Memory B cell (primary cell): Measurements from ENCODE around the gene CEP350.

Source experiments
- ATAC-seq: fragments of 150-1000 bp; cut with Tn5 transposase; 2 replicates; pipeline ENCODE4 v1.10.0; 2021; ENCODE audit warnings: low read depth, mild to moderate bottlenecking, moderate library complexity
- DNase-seq, 2 donors: peaks; one replicate each; pipeline ENCODE4 v3.0.0; 2022; ENCODE audit warnings: low spot score in 2 of 2
- H3K27ac Mint-ChIP-seq: one replicate; pipeline ENCODE4 v1.8.0; 2022; ENCODE audit warnings: mild to moderate bottlenecking, moderate library complexity, mixed read lengths
- H3K27me3 Mint-ChIP-seq: one replicate; pipeline ENCODE4 v1.8.0; 2022; ENCODE audit warnings: mixed read lengths
- H3K36me3 Mint-ChIP-seq: one replicate; pipeline ENCODE4 v1.8.0; 2022; ENCODE audit warnings: mild to moderate bottlenecking, mixed read lengths
- H3K4me1 Mint-ChIP-seq: one replicate; pipeline ENCODE4 v1.8.0; 2022; ENCODE audit warnings: mixed read lengths
- H3K4me3 Mint-ChIP-seq: one replicate; pipeline ENCODE4 v1.8.0; 2022; ENCODE audit warnings: mild to moderate bottlenecking, moderate library complexity, mixed read lengths
- H3K9me3 Mint-ChIP-seq: one replicate; pipeline ENCODE4 v1.8.0; 2022; ENCODE audit warnings: mixed read lengths

Gene CEP350

DNA sequence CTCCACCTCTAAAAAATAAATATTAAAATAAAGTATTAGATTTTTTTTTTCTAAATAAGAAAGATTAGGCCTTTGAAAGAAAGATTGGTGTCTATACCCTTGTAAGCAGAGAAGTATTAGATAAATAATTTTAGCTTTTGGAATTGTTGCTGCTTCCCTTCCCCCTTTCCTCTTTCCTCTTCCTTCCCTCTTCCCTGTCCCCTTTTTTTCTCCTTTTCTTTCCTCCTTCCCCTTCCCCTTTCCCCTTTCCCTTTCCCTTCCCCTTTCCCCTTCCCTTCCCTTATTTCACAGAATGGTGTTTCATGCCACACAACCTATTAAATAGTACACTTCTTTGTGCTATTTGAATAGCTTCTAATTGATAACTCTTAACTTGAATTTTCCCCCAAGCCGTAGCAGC, 130.3 kb downstream of the CEP350 start:
- Mint-ChIP-seq H3K4me3 (no peak overlapping the region), H3K27me3 (no peaks in the 10 kb centered on the region), H3K9me3 (no peaks in the 10 kb centered on the region), H3K4me1 (no peaks in the 10 kb centered on the region), H3K36me3 (peaks cover 30% of the 10 kb centered on the region), H3K27ac (no peak overlapping the region)
- ATAC-seq (no peak), DNase-seq (no peak)

DNA sequence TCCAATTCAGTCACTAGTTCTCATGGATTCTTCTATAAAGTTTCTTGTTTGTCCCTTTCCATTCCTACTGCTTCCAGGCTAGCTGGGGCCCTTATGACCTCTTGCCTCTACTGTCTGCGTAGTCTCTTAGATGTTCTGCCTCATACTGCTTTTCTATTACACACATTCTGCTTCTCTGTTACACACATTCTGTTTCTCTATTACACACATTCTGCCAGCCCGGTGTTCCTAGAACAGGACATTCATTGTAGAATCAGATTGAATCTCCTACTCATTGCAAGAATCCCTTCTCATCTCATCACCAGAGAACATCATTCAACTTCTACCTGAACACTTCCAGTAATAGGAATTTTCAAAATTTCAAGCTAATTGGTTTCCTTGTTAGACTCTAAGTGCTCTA, 130.7 kb downstream of the CEP350 start:
- Mint-ChIP-seq H3K36me3 (peaks cover 32% of the 10 kb centered on the region), H3K4me3 (no peak overlapping the region), H3K9me3 (no peaks in the 10 kb centered on the region), H3K4me1 (no peaks in the 10 kb centered on the region), H3K27me3 (no peaks in the 10 kb centered on the region), H3K27ac (no peak overlapping the region)
- DNase-seq (no peak), ATAC-seq (no peak)

DNA sequence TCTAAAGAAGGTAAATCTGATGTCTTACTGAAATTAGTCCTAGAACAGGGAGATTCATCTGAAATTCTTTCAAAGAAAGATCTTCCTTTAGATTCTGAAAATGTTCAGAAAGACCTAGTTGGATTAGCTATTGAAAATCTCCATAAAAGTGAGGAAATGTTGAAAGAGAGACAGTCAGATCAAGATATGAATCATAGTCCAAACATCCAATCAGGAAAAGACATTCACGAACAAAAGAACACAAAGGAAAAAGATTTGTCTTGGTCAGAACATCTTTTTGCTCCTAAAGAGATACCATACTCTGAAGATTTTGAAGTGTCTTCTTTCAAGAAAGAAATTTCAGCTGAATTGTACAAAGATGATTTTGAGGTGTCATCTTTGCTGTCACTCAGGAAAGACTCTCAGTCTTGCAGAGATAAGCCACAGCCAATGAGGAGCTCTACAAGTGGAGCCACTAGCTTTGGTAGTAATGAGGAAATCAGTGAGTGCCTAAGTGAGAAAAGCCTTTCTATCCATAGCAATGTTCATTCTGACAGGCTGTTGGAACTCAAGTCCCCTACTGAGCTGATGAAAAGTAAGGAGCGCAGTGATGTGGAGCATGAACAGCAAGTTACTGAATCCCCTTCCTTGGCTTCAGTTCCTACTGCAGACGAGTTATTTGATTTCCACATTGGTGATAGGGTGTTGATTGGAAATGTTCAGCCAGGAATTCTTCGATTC, 138.5 kb downstream of the CEP350 start:
- peak overlapping the region; percentile 28 for H3K27ac Mint-ChIP-seq
- DNase-seq (no peak), ATAC-seq (no peak)
- no peaks in the 10 kb centered on the region for H3K9me3 Mint-ChIP-seq
- no peaks in the 10 kb centered on the region for H3K27me3 Mint-ChIP-seq
- H3K4me1 Mint-ChIP-seq, result no peaks in the 10 kb centered on the region
- H3K4me3 Mint-ChIP-seq, result no peak overlapping the region
- peaks cover 52% of the 10 kb centered on the region for H3K36me3 Mint-ChIP-seq

DNA sequence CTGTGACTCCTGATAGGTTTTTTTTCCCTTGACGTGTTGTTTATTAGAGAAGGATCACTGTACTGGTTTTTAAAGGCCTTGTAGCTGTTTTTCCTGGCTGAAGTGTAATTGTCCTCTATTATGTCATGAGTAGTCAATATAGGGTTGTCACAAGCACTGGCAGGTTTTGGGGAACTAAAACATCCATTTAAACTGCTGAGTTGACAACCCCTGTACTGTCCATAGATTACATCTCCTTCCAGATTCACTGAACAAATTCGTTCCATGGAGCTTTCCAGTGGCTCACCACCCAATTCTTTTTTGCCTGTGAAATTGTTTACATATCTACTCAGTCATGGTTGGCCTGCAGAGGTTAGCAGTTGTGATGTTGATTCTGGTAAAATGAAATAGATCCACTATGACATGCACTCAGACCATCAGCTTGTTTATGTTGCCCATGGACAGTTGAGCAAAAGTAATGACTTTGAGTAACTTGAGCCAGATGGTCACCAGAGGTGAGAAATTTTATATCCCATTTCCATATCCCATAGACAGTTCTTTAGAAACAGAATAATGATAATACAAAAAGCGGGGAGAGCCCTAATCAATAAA, 140.2 kb downstream of the CEP350 start:
- Mint-ChIP-seq H3K27ac (no peak overlapping the region), H3K9me3 (no peaks in the 10 kb centered on the region), H3K4me3 (no peak overlapping the region), H3K36me3 (peaks cover 52% of the 10 kb centered on the region), H3K27me3 (no peaks in the 10 kb centered on the region), H3K4me1 (no peaks in the 10 kb centered on the region)
- no peak for ATAC-seq
- DNase-seq, result no peak

DNA sequence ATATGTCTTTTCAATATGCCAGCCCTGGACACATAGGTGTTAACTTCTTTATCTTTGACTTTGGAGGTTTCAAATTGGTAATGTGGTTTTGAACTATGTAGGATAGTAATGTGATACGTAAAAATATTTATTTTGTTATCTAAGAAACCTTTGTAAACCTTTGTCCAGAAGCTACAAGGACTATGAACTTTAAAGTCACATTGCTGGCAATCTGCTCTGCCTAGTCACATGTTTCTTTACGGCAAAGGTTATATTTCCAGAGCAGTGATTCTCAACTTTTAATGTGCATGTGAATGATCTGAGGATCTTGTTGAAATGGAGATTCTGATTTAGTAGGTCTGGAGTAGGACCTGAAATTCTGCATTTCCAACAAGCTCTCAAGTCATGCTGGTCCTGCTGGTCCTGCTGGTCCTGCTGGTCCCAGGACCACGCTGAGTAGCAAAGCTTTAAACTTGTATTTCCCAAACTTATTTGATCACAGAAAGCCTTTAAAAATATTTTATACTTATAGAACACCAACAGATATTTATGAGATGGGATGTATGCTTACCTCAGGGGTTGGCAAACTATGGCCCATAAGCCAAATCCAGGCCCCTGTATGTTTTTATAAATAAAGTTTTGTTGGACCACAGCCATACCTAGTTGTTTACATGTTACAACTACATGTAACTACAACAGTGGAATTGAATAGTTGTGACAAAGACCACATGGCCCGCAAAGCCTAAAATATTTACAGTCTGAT, 142.1 kb downstream of the CEP350 start:
- no peak overlapping the region for H3K4me3 Mint-ChIP-seq
- peaks cover 56% of the 10 kb centered on the region for H3K36me3 Mint-ChIP-seq
- no peak overlapping the region for H3K27ac Mint-ChIP-seq
- ATAC-seq (no peak), DNase-seq (no peak)
- H3K27me3 Mint-ChIP-seq, result no peaks in the 10 kb centered on the region
- H3K9me3 Mint-ChIP-seq, result no peaks in the 10 kb centered on the region
- H3K4me1 Mint-ChIP-seq, result no peaks in the 10 kb centered on the region

DNA sequence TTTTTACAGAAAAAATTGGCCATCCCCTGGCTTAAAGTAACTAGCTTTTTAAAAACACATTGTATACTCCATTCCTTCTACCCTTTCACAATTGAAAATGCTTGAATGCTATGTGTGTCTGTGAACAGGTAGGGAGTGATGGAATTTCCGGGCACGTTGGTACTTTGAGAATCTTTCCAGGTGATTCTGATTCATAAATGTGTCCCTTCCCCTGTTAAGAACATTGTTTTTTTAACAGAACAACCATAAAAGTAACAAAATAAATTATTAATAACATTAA, 142.7 kb downstream of the CEP350 start:
- no peak overlapping the region for H3K4me3 Mint-ChIP-seq
- no peaks in the 10 kb centered on the region for H3K4me1 Mint-ChIP-seq
- peaks cover 56% of the 10 kb centered on the region for H3K36me3 Mint-ChIP-seq
- DNase-seq (no peak), ATAC-seq (no peak)
- no peaks in the 10 kb centered on the region for H3K9me3 Mint-ChIP-seq
- H3K27me3 Mint-ChIP-seq, result no peaks in the 10 kb centered on the region
- H3K27ac Mint-ChIP-seq, result no peak overlapping the region

DNA sequence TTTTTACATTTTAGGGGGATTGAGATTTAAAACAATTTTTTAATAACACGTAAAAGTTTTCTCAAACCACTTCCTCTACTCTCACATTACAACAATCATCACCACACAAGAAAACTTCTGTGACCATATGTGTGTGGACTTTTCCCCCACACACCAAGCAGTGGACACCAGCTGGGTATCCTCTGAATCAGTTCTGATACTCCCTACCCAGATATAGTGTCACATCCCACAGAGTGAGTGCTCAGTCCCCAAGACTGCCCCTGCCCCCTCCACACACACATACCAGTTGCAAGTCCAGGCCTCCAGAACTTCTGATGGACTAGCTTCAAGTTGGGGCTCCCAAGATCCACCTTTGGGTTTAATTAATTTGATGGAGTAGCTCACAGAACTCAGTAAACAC, 146.8 kb downstream of the CEP350 start:
- Mint-ChIP-seq H3K36me3 (peaks cover 43% of the 10 kb centered on the region), H3K27me3 (no peaks in the 10 kb centered on the region), H3K4me1 (peaks cover 2% of the 10 kb centered on the region), H3K9me3 (no peaks in the 10 kb centered on the region), H3K27ac (no peak overlapping the region), H3K4me3 (no peak overlapping the region)
- ATAC-seq (no peak), DNase-seq (no peak)

DNA sequence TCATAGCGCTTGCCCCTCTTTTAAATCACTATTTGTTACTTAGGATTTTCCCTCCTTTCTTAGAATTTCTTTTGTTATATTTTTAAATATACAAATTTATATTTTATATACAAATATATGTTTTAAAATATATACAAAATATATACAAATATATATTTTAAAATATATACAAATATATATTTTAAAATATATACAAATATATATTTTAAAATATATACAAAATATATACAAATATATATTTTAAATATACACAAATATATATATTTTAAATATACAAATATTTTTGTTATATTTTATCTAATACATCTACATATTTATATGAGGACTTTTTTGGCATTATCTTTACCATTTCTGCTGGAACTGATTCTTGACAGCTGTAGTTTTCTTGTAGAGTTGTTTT, 149.2 kb downstream of the CEP350 start:
- H3K27ac Mint-ChIP-seq, result no peak overlapping the region
- H3K4me1 Mint-ChIP-seq, result peaks cover 2% of the 10 kb centered on the region
- H3K36me3 Mint-ChIP-seq, result peaks cover 44% of the 10 kb centered on the region
- no peaks in the 10 kb centered on the region for H3K9me3 Mint-ChIP-seq
- no peaks in the 10 kb centered on the region for H3K27me3 Mint-ChIP-seq
- DNase-seq (no peak), ATAC-seq (no peak)
- no peak overlapping the region for H3K4me3 Mint-ChIP-seq

DNA sequence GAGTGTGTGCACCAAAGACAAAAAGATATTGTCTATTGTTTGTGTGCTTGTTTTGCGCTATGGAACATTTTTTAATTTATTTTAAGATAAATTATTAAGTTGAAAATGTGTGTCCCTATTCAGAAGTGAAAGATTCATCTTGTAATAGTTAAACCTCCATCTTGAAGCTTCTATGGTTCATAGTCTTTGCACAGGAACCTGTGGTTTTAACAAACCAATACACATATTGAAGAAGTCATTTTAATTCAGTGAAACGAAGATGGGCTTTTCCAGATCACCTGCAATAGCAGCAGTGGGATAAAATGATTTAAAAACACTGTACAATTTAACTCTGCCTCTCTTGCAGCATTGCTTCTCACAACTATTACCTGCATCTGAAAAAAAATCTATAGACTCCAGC, 157.5 kb downstream of the CEP350 start:
- Mint-ChIP-seq H3K27me3 (no peaks in the 10 kb centered on the region), H3K9me3 (no peaks in the 10 kb centered on the region), H3K4me1 (no peaks in the 10 kb centered on the region), H3K36me3 (peaks cover 40% of the 10 kb centered on the region), H3K4me3 (no peak overlapping the region), H3K27ac (no peak overlapping the region)
- ATAC-seq (no peak), DNase-seq (no peak)

DNA sequence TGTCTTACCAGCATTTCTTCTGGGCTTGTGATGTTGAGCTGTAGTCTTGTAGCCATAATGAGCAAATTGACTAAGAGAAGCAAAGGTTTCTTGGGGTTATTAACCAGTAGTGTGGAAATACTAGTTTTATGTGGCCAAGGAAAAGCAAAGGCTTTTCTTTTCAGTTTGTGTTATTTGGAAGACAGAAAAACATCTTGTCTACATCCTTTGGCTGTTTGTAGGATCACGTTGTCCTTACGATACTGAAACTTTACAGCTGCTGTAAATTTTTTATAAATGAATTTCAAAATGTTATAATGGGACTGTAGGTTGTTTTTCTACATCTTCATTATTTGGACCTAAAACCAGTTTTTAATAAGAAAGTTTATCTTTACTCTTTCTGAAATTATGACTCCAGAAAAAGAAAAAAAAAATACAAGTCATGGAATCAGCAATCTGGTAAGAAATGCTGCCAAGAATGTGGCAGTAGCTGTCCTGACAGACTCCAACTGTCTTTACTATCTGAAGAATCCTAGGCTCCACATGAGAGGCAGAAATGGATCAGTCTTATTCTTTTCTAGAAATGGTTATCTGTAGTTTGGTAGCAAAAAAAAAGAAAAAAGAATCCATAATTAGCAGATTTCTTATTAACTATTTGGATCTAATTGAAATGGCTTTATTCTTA, 158.5 kb downstream of the CEP350 start:
- ATAC-seq, result no peak
- Mint-ChIP-seq H3K27ac (no peak overlapping the region), H3K27me3 (no peaks in the 10 kb centered on the region), H3K36me3 (peaks cover 34% of the 10 kb centered on the region), H3K4me1 (no peaks in the 10 kb centered on the region), H3K4me3 (no peak overlapping the region), H3K9me3 (no peaks in the 10 kb centered on the region)
- no peak for DNase-seq

DNA sequence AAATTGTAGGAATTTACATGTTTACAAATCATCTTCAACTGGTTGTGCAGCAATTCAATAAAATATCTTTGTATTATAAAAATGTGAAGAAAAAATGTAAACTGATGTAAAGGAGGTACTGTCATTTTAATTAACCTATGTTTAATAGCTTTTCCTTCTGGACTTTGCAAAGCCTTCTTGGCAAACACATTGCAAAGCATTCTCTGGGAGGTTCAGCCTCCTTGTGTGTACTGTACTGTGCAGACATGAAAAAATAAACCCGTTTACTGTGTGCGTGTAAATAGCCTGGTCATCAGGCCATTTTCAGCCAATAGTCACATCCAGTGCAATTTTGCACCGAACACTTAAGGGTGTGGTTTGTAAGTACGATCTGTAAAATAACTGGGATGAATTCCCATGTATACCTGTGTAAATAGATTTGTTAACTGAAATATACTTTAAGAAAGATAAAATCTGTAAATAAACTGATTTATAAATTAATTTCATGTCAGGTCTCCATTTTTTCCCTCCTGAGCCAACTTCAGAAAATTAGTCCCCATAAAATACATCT, 159.9 kb downstream of the CEP350 start:
- Mint-ChIP-seq H3K9me3 (no peaks in the 10 kb centered on the region), H3K4me1 (no peaks in the 10 kb centered on the region), H3K4me3 (no peak overlapping the region), H3K27me3 (no peaks in the 10 kb centered on the region), H3K36me3 (peaks cover 31% of the 10 kb centered on the region), H3K27ac (no peak overlapping the region)
- ATAC-seq (no peak), DNase-seq (no peak)

DNA sequence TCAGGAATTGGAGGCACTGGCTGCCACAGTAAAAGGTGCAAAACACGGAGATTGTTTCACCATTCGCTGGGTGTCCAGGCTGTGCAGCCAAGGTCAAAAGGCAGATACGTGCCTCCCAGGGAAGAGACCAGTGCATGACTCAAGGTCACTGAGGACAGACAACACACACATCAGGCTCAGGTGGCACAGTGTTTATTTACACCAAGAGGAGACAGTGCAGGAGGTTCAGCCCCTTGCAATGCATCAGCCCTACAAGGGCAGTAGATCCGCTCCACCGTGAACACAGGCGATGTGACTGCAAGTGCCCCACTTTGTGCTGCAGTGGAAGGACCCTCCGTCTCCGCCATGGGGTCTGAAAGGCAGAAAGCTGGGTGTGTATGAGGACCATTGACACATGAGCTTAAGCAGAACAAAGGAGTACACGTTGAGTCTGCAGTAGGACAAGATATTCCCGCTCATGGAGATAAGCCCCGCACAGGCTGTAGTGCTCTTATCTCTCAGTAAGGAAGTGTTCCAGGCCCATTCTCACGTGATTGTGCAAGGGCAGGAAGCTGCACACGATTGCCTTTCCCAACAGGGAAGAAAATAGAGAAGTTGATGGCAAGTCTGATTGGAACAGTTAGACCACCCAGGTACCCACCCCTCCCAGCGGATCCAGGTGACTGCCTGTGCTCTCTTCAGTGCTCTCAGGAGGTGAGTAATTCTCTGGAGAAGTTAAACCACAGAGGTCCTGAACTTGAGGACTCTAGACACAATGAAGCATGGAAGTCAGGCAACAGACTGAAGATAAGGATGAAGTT, 162.6 kb downstream of the CEP350 start:
- peaks cover 13% of the 10 kb centered on the region for H3K36me3 Mint-ChIP-seq
- H3K9me3 Mint-ChIP-seq, result no peaks in the 10 kb centered on the region
- H3K27me3 Mint-ChIP-seq, result no peaks in the 10 kb centered on the region
- ATAC-seq (no peak), DNase-seq (no peak)
- no peaks in the 10 kb centered on the region for H3K4me1 Mint-ChIP-seq
- no peak overlapping the region for H3K27ac Mint-ChIP-seq
- no peak overlapping the region for H3K4me3 Mint-ChIP-seq

DNA sequence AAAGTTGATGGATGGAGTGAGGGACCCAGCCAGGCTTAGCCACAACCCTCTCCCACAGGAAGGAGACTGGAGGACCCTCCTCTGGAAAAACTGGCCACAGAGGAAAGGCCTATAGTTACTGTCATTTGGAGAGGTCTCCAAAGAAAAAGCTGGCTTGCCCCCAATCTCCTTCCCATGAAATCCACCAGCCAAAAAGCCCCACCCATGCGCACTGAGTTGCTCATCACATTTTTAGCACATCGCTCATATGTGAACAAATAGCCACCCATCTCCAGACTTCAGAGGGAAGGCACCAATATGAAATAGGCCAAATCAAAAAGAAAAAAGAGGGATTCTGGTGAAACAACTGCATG, 163.1 kb downstream of the CEP350 start:
- no peak overlapping the region for H3K27ac Mint-ChIP-seq
- H3K4me1 Mint-ChIP-seq, result no peaks in the 10 kb centered on the region
- peaks cover 9% of the 10 kb centered on the region for H3K36me3 Mint-ChIP-seq
- no peaks in the 10 kb centered on the region for H3K9me3 Mint-ChIP-seq
- H3K4me3 Mint-ChIP-seq, result no peak overlapping the region
- no peaks in the 10 kb centered on the region for H3K27me3 Mint-ChIP-seq
- ATAC-seq (no peak), DNase-seq (no peak)

DNA sequence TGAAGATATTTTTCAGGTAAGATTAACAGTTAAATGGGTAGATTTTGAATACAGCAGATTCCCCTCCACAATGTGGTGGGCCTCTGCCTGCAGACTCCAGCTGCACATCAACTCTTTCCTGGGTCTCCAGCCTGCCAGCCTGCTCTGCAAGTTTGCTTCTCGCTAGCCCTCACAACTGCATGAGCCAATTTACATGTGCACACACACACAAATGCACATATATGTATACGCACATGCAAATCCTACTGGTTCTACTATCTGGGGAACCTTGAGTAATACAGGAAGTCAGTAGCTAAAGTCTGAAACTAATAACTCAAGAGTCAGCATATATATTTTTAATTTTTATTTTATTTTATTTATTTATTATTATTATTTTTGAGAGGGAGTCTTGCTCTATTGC, 165.2 kb downstream of the CEP350 start:
- ATAC-seq, result no peak
- Mint-ChIP-seq H3K4me1 (no peaks in the 10 kb centered on the region), H3K9me3 (no peaks in the 10 kb centered on the region), H3K36me3 (peaks cover 4% of the 10 kb centered on the region), H3K27ac (no peak overlapping the region), H3K27me3 (peaks cover 2% of the 10 kb centered on the region), H3K4me3 (no peak overlapping the region)
- no peak for DNase-seq
